ENCODE measurements around the gene TMEM125. TPM values are rescaled to one million over a fixed set of nuclear protein-coding genes. Genes with fewer than 3 reads are reported as not detected.

The TMEM125 gene
- total RNA-seq, 2 donors from 2014 or later, result 59.8 to 80.0 TPM

DNA sequence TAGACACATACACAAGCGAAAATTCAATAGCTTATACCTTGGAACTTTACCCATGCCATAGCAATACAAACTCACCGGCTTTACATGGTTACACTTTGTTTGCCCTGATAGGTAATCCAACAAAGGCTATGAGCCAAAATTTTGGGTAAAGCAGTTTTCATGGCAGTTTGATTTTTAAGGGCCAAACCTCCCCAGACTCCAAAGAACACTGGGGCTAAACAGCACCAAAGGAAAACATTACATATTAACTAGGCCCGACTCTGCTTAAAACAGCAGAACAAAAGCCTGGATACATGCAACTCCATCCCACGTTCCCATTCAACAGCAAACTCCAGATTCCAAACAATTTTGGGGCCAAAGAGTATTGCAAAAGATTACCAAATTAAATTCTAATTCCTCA is 4.4 kb upstream of the TMEM125 start:
- no peak for DNase-seq
- H3K36me3 ChIP-seq, result no peaks in the 10 kb centered on the region
- no peaks in the 10 kb centered on the region for H3K4me1 ChIP-seq
- intact Hi-C loops (cut with DNase I), result no loop called here
- H3K27ac ChIP-seq, result no peak overlapping the region
- H3K27me3 ChIP-seq, result no peaks in the 10 kb centered on the region
- H3K4me3 ChIP-seq, result no peak overlapping the region
- H3K9ac ChIP-seq (ENCODE audit: low read depth in 2 of 2, low read length in 2 of 2), result no peak overlapping the region
- no peaks in the 10 kb centered on the region for H3K9me3 ChIP-seq
- TF ChIP-seq, protein P1, sequence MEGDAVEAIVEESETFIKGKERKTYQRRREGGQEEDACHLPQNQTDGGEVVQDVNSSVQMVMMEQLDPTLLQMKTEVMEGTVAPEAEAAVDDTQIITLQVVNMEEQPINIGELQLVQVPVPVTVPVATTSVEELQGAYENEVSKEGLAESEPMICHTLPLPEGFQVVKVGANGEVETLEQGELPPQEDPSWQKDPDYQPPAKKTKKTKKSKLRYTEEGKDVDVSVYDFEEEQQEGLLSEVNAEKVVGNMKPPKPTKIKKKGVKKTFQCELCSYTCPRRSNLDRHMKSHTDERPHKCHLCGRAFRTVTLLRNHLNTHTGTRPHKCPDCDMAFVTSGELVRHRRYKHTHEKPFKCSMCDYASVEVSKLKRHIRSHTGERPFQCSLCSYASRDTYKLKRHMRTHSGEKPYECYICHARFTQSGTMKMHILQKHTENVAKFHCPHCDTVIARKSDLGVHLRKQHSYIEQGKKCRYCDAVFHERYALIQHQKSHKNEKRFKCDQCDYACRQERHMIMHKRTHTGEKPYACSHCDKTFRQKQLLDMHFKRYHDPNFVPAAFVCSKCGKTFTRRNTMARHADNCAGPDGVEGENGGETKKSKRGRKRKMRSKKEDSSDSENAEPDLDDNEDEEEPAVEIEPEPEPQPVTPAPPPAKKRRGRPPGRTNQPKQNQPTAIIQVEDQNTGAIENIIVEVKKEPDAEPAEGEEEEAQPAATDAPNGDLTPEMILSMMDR (IDR thresholded peaks at IDR 0.05), result no peak

DNA sequence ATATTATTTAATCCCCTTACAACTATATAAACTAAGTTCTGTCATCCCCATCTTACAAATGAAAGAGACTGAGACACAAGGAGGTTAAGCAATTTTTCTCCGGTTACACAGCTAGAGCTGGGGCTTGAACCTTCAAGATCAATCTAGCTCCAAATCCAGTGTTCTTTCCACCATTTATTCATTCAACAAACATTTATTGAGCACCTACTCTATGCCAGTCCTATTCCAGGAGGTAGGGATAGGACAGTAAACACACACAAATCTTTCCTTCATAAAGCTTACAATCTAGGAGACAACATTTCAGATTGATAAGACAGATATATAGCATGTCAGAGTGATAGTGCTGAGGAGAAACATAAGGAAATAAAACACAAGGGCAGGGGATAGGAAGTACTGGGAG is 2.9 kb upstream of the TMEM125 start:
- intact Hi-C loops (cut with DNase I), result no loop called here
- DNase-seq, result no peak
- no peak overlapping the region for H3K27ac ChIP-seq
- no peaks in the 10 kb centered on the region for H3K36me3 ChIP-seq
- no peak overlapping the region for H3K4me3 ChIP-seq
- H3K9me3 ChIP-seq, result no peaks in the 10 kb centered on the region
- H3K9ac ChIP-seq (ENCODE audit: low read depth in 2 of 2, low read length in 2 of 2), result no peak overlapping the region
- TF ChIP-seq, protein P1 (IDR thresholded peaks at IDR 0.05), result no peak
- H3K27me3 ChIP-seq, result no peaks in the 10 kb centered on the region
- no peaks in the 10 kb centered on the region for H3K4me1 ChIP-seq

DNA sequence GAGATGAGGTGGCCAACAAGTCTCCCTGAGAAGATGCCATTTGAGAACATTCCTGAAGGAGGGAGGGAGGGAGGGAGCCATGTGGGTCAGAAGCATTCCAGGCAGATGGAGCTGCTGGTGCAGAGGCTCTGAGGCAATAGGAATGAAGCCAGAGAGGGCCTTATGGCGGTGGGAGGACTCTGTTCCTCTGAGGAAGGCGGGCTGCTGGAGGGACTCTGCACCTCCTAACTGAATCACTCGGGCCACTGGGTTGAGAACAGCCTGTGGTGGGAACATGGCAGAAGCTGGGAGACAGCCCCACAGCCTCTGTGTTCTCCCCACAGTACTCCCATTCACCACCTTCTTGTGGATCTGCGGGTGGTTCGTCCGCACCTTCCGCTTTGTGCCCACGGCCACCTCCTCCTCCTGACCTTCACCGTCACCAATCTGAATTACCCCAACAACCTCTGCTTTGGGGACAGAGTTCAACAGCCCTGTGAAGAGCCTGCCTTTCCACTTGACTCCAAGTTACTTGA is 2.4 kb upstream of the TMEM125 start:
- H3K9me3 ChIP-seq, result no peaks in the 10 kb centered on the region
- intact Hi-C loops (cut with DNase I), result no loop called here
- no peak overlapping the region for H3K27ac ChIP-seq
- no peak overlapping the region for H3K9ac ChIP-seq (ENCODE audit: low read depth in 2 of 2, low read length in 2 of 2)
- TF ChIP-seq, protein P1 (IDR thresholded peaks at IDR 0.05), result no peak
- H3K27me3 ChIP-seq, result no peaks in the 10 kb centered on the region
- H3K4me1 ChIP-seq, result no peaks in the 10 kb centered on the region
- DNase-seq, result no peak
- no peak overlapping the region for H3K4me3 ChIP-seq
- no peaks in the 10 kb centered on the region for H3K36me3 ChIP-seq

DNA sequence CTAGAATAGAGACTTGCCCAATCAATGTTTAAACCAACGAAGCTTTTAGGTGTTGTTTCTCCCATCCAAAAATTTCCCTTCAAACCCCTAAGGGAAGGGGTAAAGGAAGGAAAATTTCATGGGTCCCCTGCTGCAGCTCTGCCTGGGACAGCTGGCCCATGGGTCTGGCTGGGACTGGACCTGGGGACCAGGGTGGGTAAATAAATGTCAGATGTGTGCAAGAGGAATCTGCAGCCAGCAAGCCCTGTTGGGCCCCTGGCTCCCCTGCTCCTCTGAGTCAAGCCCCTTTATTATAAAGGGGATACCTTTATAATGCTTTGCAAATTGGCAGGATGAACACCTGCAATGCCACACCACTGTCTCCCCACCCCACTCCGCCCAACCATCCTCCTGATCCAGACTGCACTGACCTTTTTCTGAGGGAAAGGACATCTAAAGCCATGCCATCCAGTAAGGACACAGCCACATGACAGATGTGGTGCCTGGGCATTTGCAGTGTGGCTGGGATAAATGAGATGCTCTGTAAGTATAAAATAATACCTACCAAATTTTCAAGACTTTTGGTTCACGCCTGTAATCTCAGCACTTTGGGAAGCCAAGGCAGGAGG is 1.9 kb upstream of the TMEM125 start:
- TF ChIP-seq, protein P1 (IDR thresholded peaks at IDR 0.05), result no peak
- DNase-seq, result no peak
- Histone ChIP-seq H3K36me3 (no peaks in the 10 kb centered on the region), H3K4me1 (no peaks in the 10 kb centered on the region), H3K4me3 (no peak overlapping the region), H3K27ac (no peak overlapping the region), H3K9me3 (no peaks in the 10 kb centered on the region), H3K9ac (ENCODE audit: low read depth in 2 of 2, low read length in 2 of 2) (peak overlapping the region in 1 of 2 donors; percentile 34), H3K27me3 (no peaks in the 10 kb centered on the region)
- intact Hi-C loops (cut with DNase I), result no loop called here

DNA sequence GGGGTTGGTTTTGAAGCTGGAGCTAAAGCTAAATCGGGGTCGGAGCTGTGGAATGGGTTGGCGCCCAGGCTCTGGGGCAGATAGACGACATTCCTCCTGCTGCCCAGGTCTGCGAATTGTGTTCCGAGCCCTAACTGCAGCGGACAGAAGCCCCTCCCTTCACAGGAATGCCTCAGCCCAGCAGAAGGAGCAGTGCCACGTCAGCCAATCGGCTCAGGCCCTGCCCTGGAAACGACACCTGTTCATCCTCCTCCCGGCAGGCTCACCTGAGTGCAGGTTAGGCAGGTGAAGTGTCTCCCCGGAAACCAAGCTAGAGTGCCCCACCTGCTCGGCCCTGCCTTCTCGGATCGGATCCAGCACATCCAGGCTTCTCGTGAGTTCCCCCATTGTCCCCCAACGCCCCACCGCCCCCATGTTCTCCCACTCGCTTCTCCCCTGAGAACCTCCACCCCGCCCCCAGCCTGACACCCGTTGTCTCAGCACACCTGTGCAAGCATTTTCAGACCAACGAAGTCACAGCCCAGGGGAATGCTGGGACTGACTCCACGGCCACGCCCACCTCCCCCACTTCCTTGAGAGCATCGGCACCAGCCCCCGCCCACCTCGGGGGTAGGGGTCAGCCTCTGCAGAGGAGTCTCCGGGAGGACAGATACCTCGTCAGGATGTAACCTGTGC is 775 bp downstream of the TMEM125 start:
- no peaks in the 10 kb centered on the region for H3K36me3 ChIP-seq
- no peaks in the 10 kb centered on the region for H3K9me3 ChIP-seq
- no peaks in the 10 kb centered on the region for H3K4me1 ChIP-seq
- intact Hi-C loops (cut with DNase I), result no loop called here
- peak; percentile 95 for DNase-seq
- peak overlapping the region; percentile 72 to 89 for H3K9ac ChIP-seq (ENCODE audit: low read depth in 2 of 2, low read length in 2 of 2)
- no peaks in the 10 kb centered on the region for H3K27me3 ChIP-seq
- H3K4me3 ChIP-seq, result peak overlapping the region; percentile 36
- peak overlapping the region; percentile 80 for H3K27ac ChIP-seq
- TF ChIP-seq, protein P1 (IDR thresholded peaks at IDR 0.05), result no peak
